Activated T-cell treated with anti-CD3 and anti-CD28 coated beads, Interleukin-2, amount 50 U/mL, for 4 hours (primary cell): ENCODE data around the gene FAM174B. TPM values are rescaled to one million over a fixed set of nuclear protein-coding genes. Genes with fewer than 3 reads are reported as not detected.

Experiments
- ATAC-seq, 2 donors: fragments of 200-7000 bp; cut with Tn5 transposase; one replicate each; pipeline ENCODE4 v1.10.0; 2021
- DNase-seq: peaks from one replicate; pipeline ENCODE4 v3.0.0-alpha.2; 2020
- H3K27me3 Mint-ChIP-seq: one replicate; pipeline ENCODE4 v1.8.0; 2021; ENCODE audit warnings: low read depth, mixed read lengths
- H3K36me3 Mint-ChIP-seq: one replicate; pipeline ENCODE4 v1.8.0; 2022; ENCODE audit warnings: mixed read lengths; ENCODE audit not compliant: insufficient read depth
- H3K4me1 Mint-ChIP-seq: one replicate; pipeline ENCODE4 v1.8.0; 2021; ENCODE audit warnings: low read depth, mixed read lengths
- H3K4me3 Mint-ChIP-seq: one replicate; pipeline ENCODE4 v1.8.0; 2021; ENCODE audit warnings: mild to moderate bottlenecking, moderate library complexity, mixed read lengths
- H3K9me3 Mint-ChIP-seq: one replicate; pipeline ENCODE4 v1.8.0; 2021; ENCODE audit warnings: mixed read lengths
- total RNA-seq, 3 donors: library from RNA; stranded (reverse); gene quantifications; one replicate each; pipeline ENCODE4 v1.2.1, GENCODE V29; 2021

Gene FAM174B
- total RNA-seq, 3 donors from 2014 or later = 2.7 to 6.2 (median 3.6) TPM

DNA sequence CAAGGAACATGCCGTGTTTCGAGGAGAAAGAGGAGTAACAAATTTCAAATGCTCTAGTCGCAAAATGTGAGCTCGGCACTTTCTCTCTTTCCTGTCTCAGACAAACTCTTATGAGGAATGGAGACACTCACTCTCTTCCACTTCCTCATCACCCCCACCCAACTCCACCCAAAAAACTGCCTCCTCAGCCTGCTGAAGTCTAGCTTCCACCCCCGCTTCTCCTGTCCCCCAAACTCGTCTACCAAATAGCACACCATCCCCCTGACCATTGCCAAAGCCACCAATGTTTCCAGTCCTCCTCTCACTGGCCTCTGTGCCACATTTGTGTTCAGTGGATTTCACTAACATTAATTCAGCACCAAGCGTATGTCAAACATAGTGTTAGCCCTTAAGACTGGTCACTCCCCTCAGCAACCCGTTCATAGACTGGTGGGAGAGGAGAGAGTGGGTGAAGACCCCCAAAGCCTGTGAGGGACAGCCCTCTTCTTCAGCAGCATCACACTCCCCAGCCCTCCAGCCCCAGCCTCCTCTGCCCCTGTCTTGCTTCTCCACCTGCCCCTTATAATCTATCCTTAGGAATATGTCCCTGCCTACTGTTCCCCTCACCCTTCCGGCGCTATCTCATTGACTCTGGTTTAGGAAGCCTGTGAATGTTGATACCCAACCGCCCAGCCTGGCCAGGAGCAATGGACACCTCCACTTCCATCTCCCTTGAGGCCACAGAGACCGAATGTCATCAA lies 77.3 kb downstream of the FAM174B start:
- DNase-seq (no peak), ATAC-seq (no peak)
- Mint-ChIP-seq H3K4me3 (no peak overlapping the region), H3K27me3 (peaks cover 11% of the 10 kb centered on the region), H3K4me1 (no peaks in the 10 kb centered on the region), H3K9me3 (no peaks in the 10 kb centered on the region), H3K36me3 (no peaks in the 10 kb centered on the region)

DNA sequence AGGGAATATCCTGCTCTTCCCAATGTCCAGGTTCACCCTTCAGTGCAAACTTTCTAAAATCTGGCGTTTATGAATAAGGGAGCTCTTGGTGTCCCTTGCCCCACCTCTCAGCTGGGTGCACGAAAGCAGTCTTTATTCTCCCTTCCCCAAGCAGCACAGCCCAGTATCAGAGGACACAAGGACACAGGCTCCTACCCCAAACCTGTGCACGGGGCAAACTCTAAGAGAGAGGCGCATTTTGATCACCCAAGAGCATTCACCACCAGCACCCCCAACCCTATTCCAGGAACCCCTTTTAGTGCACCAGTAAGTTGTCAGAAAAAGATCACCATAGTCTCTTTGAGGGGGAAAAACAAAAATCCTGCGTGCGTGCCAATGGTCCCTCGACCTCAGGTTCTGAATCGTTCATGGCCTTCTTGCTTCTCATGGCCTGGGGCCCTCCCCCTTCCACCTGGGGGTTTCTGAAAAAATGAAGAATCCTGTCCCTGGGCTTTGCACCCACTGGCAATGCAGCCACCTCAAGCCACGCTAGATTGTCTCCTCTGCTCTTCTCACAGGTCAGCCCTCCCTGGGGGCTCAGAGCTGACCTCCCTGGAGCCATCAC lies 78.9 kb downstream of the FAM174B start:
- Mint-ChIP-seq H3K4me3 (no peak overlapping the region), H3K36me3 (no peaks in the 10 kb centered on the region), H3K9me3 (no peaks in the 10 kb centered on the region), H3K27me3 (peaks cover 13% of the 10 kb centered on the region), H3K4me1 (no peaks in the 10 kb centered on the region)
- no peak for ATAC-seq
- no peak for DNase-seq

DNA sequence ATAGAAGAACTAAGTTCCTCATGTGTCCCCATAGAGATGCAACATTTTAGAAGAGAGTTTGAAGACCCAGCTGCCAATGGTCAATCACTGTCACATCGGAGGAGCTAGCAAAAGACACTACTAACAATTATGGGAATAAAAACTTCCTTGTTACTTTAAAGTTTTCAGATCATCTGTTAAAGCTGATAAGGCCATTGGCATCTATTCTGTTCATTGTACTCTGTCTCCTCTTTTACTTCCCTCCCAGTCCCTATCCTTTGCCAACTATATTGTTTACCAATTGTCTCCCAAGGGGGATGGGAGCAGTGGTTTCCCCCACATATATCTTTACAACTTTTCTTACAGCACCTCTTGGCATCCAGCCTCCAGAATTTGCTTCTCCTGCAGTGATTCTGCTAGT lies 81.0 kb downstream of the FAM174B start:
- Mint-ChIP-seq H3K4me3 (no peak overlapping the region), H3K9me3 (no peaks in the 10 kb centered on the region), H3K4me1 (no peaks in the 10 kb centered on the region), H3K36me3 (no peaks in the 10 kb centered on the region), H3K27me3 (peaks cover 12% of the 10 kb centered on the region)
- DNase-seq (no peak), ATAC-seq (no peak)

DNA sequence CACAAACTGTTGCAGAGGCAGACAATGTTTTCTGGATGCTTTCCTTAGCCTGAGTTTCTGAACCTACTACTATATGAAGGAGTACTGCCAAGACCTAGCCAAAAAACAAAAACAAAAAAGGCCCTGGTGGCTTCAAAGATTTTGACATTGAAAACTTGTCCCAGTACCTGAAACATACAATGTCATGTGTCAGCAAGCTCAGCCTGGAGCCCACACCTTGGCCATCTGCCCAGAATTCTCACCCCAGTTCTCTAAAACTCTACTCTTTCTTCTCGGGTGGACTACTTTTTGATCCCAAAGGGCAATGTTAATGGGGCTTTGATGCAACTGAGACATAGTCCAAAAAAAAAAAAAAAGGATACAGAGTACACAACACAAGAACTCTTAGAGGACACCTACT lies 81.4 kb downstream of the FAM174B start:
- no peaks in the 10 kb centered on the region for H3K9me3 Mint-ChIP-seq
- H3K4me3 Mint-ChIP-seq = no peak overlapping the region
- no peak for DNase-seq
- no peak for ATAC-seq
- H3K27me3 Mint-ChIP-seq = peaks cover 12% of the 10 kb centered on the region
- H3K4me1 Mint-ChIP-seq = no peaks in the 10 kb centered on the region
- H3K36me3 Mint-ChIP-seq = no peaks in the 10 kb centered on the region

DNA sequence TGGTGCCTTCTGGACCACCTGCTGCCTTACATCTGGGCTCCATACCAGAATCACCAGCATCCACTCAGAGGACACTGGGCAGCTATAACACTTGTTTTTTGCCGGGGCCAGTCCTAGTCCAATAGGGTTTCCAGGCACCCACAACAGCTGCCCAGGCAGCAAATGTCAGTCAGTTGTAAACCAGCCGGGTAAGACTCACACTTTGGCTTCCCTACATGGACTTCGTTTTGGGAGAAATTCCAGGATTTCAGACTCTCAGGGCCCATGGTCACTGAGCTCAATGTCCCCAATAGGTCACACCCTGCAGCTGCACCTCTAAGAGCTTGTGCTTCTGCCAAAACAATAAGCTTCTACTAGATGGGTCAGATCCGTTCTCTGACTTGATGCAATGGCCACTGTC lies 83.8 kb downstream of the FAM174B start:
- Mint-ChIP-seq H3K4me3 (no peak overlapping the region), H3K4me1 (no peaks in the 10 kb centered on the region), H3K27me3 (peaks cover 9% of the 10 kb centered on the region), H3K36me3 (no peaks in the 10 kb centered on the region), H3K9me3 (no peaks in the 10 kb centered on the region)
- DNase-seq = no peak
- ATAC-seq = no peak

DNA sequence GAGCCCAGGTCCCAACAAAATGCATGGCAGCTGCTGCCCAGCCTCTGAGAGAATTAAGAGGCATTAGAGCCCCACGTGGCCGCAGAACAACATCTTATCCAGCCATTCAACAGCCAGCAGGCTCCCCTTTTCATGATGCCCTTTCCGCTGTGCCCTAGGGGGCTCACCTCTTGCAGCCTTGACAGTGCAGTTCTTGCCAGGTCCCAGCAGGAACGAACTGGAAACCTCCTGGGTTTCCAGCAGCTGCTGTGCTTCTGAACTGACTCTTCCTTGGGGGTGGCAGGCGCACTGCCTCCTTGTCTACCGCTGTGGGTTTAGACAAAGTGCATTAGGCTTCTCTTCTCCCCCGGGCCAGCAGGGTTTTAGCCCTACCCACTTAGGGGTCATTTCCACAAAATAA lies 85.2 kb downstream of the FAM174B start:
- Mint-ChIP-seq H3K4me1 (no peaks in the 10 kb centered on the region), H3K9me3 (no peaks in the 10 kb centered on the region), H3K4me3 (no peak overlapping the region), H3K27me3 (peaks cover 9% of the 10 kb centered on the region), H3K36me3 (no peaks in the 10 kb centered on the region)
- ATAC-seq (no peak), DNase-seq (no peak)

DNA sequence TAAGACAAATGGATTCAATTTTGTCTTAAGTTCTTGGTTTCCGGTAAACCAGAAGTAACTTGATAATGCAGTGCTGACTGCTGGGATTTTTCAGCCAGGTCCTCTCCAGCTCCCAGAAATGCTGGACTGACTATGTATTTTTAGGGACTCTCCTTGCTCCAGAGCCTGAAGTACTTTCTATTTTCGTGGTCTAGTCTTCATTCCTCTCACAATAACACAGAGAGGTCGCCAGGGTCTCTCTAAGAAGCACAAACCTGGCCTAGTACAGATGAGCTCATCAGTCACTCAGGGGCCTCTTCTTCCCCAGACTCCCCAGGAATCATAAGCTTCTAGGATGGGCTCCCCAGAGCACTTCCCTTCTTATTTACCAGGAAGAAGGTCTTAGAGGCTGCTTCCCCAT lies 85.8 kb downstream of the FAM174B start:
- Mint-ChIP-seq H3K9me3 (no peaks in the 10 kb centered on the region), H3K27me3 (peaks cover 9% of the 10 kb centered on the region), H3K4me1 (no peaks in the 10 kb centered on the region), H3K4me3 (no peak overlapping the region), H3K36me3 (no peaks in the 10 kb centered on the region)
- ATAC-seq (no peak), DNase-seq (no peak)

Other genes starting within 250 kb of the FAM174B start
- 10 to 100 TPM; 58.0 to 67.7 (median 59.7) TPM for gene CHD2, start 244.5 kb upstream of the FAM174B start, total RNA-seq